HG03175 (cell line): ENCODE data around the gene RANBP9.

Experiments used
- ATAC-seq: cut with Tn5 transposase; IDR thresholded peaks from one replicate; pipeline ENCODE4 v1.9.1; 2021; ENCODE audit warnings: mild to moderate bottlenecking, moderate library complexity; ENCODE audit not compliant: unreplicated experiment

Gene RANBP9

GRCh38 chr6:13605634-13606033 lies 106.0 kb downstream of the RANBP9 start:
- no peak for ATAC-seq

GRCh38 chr6:13604546-13605416 lies 106.9 kb downstream of the RANBP9 start:
- no peak for ATAC-seq

DNA sequence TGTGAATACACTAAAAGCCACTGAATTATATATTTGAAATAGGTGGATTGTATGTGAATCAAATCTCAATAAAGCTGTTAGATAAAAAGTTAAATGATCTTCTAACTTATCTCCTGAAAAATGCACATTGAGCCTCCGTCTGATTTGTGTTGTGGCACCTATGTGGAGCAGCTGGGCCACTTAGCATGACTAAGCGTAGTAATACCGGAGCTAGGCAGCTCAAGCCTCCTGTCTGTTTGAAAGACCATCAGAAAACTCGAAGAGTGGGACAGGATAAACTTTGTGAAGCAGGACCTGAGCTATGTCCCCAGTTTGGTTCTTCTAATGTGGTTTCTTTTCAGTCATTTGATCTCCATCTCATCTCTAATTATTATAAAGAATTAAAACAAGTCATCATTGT lies 107.5 kb downstream of the RANBP9 start:
- ATAC-seq = no peak

DNA sequence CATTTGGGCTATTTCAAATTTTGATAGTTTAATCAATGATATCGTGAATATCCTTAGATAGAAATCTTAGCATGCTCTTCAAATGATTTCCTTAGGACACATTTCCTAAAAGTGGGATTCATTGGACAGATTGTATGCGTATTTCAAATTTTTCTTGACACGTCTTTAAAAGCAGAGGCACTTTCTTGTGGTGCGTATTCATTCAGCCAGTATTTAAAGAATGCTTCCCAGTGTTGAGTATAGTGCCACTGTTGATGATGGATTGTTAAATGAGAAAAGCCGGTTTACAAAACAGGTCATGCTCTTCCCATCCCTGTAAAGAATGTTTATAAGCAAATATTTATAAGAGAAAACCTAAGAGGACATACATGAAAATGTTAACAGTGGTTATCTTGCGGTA lies 111.6 kb downstream of the RANBP9 start:
- no peak for ATAC-seq

- no peak for ATAC-seq
Measured at GRCh38 chr6:13597073-13597472, 114.6 kb downstream of the RANBP9 start.

DNA sequence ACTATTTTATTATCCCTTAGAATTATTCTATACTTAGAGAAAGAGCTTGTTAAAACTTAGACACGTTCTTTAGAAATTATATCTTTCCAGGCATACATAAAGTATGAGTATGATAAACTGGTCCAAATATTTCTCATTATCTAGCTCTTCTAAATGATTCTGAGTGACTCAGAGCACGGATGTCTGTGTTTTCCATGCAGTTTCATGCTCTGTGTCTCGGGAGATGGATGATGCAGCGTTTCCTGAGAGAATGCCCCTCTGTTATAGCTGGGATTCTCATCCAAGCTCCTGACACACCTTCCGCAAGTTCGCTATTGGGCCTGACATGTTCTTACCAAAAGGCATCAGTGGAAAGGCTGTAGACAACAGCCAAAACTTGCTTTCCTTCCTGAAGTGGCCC lies 117.9 kb downstream of the RANBP9 start:
- ATAC-seq = no peak

DNA sequence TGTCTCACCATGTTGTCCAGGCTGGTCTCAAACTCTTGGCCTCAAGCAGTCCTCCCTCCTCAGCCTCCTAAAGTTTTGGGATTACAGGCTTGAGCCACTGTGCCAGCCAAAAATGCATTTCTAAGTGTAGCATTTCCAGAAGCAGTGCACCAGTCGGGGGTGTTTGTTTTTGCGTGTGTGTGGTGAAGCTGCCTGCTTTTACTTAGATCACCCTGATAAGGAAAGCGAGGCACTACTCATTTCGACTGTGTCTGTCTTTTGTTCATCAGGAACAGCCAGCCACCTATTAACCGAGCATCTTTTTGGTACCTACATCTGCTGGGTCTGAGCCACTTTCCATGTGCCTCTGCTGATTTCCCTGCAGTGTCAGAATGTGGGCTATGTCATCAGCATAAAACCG lies 118.5 kb downstream of the RANBP9 start:
- no peak for ATAC-seq

DNA sequence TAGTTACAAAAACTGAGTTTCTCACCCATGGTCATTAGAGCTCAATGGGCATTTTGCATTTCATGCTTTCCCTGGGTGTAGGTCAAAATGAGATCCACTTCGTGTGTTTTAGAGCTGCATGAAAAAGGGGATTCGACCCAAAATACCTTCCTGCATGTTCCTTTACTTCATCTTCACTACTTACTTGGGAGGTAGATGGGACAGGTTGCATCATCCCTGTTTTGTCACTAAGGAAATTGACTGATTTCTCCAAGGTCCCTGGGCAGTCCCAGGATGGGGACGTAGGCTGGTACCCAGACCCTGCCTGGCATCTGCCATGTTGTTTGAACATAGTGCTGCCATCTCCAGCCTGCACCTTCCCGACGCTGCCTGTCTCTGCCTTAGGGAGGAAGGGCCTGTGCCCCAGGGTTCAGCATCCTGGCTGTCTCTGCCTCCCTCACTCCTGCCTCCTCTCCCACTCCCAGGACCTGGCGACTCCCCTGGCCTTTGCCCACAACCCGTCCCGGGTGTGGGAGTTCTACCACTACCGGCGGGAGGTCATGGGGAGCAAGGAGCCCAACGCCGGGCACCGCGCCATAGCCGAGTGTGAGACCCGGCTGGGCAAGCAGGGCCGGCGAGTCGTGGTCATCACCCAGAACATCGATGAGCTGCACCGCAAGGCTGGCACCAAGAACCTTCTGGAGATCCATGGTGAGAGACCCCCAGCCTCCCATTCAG lies 120.3 kb downstream of the RANBP9 start:
- no peak for ATAC-seq

DNA sequence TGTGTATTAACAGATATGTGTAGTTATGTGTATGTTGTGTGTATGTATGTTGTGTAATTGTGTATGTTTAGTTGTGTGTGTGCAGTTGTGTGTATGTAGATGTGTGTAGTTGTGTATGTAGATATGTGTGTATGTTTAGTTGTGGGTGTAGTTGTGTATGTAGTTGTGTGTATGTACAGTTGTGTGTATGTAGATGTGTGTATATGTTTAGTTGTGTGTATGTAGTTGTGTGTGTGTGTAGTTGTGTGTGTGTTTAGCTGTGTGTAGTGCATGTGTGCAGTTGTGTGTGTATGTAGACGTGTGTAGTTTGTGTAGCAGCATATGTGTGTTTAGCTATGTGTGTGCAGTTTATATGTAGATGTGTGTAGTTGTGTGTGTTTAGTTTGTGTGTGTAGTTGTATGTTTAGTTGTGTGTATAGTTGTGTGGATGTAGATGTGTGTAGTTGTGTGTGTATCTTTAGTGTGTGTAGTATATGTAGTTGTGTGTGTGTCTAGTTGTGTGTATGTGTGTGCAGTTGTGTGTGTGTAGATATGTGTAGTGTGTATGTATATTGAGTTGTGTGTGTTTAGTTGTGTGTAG lies 121.0 kb downstream of the RANBP9 start:
- no peak for ATAC-seq

- no peak for ATAC-seq
Measured at GRCh38 chr6:13589801-13590200, 121.8 kb downstream of the RANBP9 start.

DNA sequence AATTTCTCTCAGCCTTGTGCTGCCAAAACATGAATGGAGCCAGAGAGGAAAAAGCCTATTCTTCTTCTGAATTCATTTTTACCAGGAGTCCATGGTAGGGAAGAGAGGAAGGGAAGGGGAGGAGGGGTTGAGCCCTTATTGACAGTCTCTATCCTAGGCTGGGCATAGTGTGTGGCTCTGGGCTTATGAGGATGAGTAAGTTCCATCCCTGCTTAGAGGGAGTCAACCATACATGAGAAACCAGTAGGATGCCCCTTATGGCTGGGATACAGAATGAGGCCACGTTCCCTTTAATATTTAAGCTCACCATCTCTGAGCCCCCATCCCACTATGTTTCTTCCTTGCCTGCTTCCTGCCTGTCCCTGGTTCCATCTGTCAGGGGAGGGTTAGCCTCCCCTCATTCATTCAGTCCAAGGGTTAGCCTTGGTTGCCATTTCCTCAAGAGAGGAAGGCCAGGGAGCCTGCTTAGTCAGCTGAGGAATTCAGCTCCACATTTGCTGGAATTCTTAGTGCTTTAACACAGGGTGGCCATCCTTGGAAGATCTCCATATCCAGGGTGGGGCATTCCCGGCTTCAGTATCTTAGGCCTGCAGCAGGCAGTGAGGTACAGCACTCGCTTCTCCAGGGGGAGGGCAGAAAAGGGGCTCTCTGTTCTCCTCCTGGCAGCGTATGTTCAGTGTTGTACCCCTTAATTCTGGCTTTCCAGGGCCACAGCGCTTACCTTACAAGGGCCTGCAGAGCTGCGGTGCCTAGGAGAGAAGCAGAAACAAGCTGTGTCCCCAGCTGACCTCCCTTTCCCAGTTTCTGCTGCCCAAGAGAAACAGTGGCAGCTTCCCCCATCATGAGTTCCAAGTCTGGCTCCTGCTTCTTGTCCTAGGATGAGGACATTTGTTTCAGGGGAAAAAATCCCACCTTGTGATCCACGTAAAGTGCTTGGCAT lies 124.8 kb downstream of the RANBP9 start:
- no peak for ATAC-seq

DNA sequence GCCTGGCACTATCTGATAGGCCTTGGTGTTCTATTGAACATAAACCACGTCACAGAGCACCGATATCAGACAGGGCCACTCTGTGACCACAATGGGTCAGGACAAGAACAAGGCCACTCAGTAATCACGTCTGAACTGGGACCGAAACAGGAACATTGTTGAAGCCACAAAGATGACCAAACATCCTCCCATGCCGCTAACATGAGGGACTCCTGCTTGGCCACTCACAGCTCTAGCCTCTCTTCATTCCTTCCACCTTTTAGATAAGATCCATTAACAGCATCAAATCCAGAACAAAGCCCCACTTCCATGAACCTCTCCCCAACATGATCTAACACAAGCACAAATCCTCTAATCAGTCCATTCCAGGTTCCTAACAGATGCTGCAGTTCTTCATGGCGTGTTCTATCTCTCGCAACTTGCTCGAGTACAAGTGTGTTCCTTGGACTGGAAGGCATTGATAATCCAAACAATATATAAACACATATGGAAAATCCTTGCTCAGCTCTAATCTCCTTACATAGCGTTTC lies 129.9 kb downstream of the RANBP9 start:
- ATAC-seq = no peak

- no peak for ATAC-seq
Measured at GRCh38 chr6:13579911-13580310, 131.7 kb downstream of the RANBP9 start.

DNA sequence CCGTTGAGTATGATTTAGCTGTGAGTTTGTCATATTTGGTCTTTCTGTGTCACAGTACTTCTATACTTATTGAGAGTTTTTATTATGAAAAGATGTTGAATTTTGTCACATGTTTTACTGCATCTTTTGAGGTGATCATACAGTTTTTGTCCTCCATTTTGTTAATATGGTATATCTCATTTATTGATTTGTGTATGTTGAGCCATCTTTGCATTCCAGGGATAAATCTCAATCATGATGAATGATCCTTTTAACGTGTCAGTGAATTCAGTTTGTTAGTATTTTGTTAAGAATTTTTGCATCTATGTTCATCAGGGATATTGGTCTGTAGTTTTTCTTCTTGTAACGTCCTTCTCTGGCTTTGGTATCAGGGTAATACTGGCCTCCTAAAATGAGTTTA lies 133.7 kb downstream of the RANBP9 start:
- no peak for ATAC-seq

- ATAC-seq = no peak
Measured at GRCh38 chr6:13576017-13576416, 135.6 kb downstream of the RANBP9 start.

DNA sequence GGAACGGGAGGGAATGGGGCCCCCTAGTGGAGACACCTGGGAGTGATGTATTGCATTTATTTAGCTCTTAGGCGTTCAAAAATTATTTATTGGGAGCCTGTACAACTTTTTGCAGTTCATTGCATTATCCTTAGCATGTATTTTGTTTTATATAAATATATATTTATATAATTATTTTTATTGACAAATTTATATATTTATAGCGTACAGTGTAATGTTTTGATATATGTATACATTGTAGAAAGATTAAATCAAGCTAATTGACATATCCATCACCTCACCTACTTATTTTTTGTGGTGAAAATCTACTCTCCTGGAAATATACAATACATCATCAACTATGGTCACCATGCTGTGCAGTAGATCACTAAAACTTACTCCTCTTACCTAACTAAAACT lies 136.3 kb downstream of the RANBP9 start:
- no peak for ATAC-seq

GRCh38 chr6:13574571-13575376 lies 136.9 kb downstream of the RANBP9 start, which contains the start of gene SIRT5:
Gene SIRT5 (plus strand): TSS chr6:13574601. CDS start chr6:13584111, 9,510 bp downstream.
- peak; percentile 74 for ATAC-seq

DNA sequence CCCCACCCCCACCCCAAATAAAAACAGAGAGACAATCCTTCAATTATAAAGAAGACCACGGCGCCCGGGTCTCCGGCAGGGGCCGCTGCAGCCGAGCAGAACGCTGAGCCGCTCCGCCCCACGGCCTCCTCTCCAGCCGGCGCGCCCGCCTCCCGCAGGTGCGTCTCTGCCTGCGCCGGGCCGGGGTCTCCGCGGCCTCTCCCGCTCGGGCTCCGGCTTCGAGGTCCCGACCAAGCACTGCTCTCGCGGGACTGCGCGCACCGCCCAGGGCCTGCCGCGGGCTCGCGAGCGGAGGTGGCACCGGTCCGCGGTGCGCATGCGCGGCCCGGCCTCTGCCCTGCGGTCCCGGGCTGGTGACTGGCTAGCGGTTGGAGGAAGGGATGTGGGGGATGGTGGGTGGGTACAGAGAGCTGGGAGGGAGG lies 137.5 kb downstream of the RANBP9 start:
- ATAC-seq = peak; percentile 76

DNA sequence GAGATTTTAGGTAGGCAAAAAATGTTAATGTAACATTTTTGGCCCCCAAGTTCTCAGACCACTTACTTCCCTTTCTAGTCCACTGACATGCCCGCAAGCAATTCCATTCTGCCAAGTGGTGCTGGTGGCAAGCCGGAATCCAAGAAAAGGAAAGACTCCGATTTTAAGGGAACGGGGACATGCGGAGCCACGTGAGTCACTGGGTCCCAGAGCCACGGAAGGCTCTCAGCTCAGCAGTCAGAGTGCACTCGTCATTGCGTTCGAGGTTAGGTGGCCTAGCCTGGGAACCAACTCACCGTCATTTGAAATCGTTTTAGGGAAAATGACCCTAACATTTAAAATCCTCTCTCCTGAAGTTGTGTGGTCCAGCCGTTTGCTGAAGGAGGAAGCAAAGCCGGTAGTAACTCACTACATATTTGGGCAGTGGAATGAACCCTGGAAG lies 137.9 kb downstream of the RANBP9 start:
- no peak for ATAC-seq
